Liver (tissue), 9 donors: ENCODE results near the gene SNRK. TPM values are rescaled to one million over a fixed set of nuclear protein-coding genes. Genes with fewer than 3 reads are reported as not detected.

Source experiments
- DNase-seq: peaks from one replicate; pipeline ENCODE4 v3.0.0-alpha.2; 2017; ENCODE audit warnings: low spot score
- H3K27ac ChIP-seq, 2 donors: one replicate each; pipeline ENCODE4 v1.7.0; 2013; ENCODE audit warnings: inconsistent platforms in 2 of 2, low read length in 2 of 2, control low read depth in 1 of 2, low read depth in 1 of 2, mild to moderate bottlenecking in 1 of 2
- H3K27me3 ChIP-seq, 4 donors: one replicate each; pipeline versions ENCODE4 v1.6.1 to v1.7.0; 2013; ENCODE audit warnings: low read length in 3 of 4, inconsistent platforms in 1 of 4, mild to moderate bottlenecking in 1 of 4, moderate library complexity in 1 of 4; ENCODE audit not compliant: control insufficient read depth in 4 of 4, insufficient read depth in 4 of 4
- H3K36me3 ChIP-seq, 4 donors: one replicate each; pipeline versions ENCODE4 v1.6.1 to v1.7.0; 2013; ENCODE audit warnings: low read length in 3 of 4, mild to moderate bottlenecking in 3 of 4, low read depth in 1 of 4, moderate library complexity in 1 of 4; ENCODE audit not compliant: control insufficient read depth in 4 of 4, insufficient read depth in 3 of 4
- H3K4me1 ChIP-seq, 4 donors: one replicate each; pipeline versions ENCODE4 v1.6.1 to v1.7.0; 2013; ENCODE audit warnings: low read length in 3 of 4, mild to moderate bottlenecking in 3 of 4, moderate library complexity in 1 of 4; ENCODE audit not compliant: control insufficient read depth in 4 of 4, insufficient read depth in 4 of 4
- H3K4me3 ChIP-seq, 3 donors: one replicate each; pipeline versions ENCODE4 v1.6.1 to v1.7.0; 2013; ENCODE audit warnings: low read length in 3 of 3, control low read depth in 1 of 3, low read depth in 1 of 3, mild to moderate bottlenecking in 1 of 3
- H3K9ac ChIP-seq, 2 donors: one replicate each; pipeline ENCODE4 v1.7.0; 2013; ENCODE audit warnings: low read length in 2 of 2, mild to moderate bottlenecking in 2 of 2, moderate library complexity in 2 of 2, control low read depth in 1 of 2, low read depth in 1 of 2
- H3K9me3 ChIP-seq, 4 donors: one replicate each; pipeline versions ENCODE4 v1.6.1 to v1.7.0; 2013; ENCODE audit warnings: low read length in 3 of 4; ENCODE audit not compliant: control insufficient read depth in 4 of 4
- ATF3 ChIP-seq: IDR thresholded peaks from 2 replicates; pipeline ENCODE4 v1.6.1; 2016; ENCODE audit warnings: antibody characterized with exemption
- CTCF ChIP-seq: fragments of 150-350 bp; IDR thresholded peaks from 2 replicates; pipeline ENCODE4 v1.5.1; 2017; ENCODE audit warnings: improper control_type of control experiment, low read depth, low read length; ENCODE audit not compliant: missing input control
- EGR1 ChIP-seq, 2 donors: IDR thresholded peaks; 2 replicates each; pipeline ENCODE4 v1.6.1; 2016 to 2018; ENCODE audit warnings: antibody characterized with exemption in 2 of 2, low read depth in 2 of 2
- FOXA1 ChIP-seq: IDR thresholded peaks from 2 replicates; pipeline ENCODE4 v1.6.1; 2016; ENCODE audit warnings: antibody characterized with exemption
- FOXA2 ChIP-seq: IDR thresholded peaks from 2 replicates; pipeline ENCODE4 v1.6.1; 2016; ENCODE audit warnings: antibody characterized with exemption
- GABPA ChIP-seq, 2 donors: IDR thresholded peaks in 1 of 2; conservative IDR thresholded peaks in 1 of 2; 2 replicates each; pipeline ENCODE4 v1.6.1; 2016; ENCODE audit warnings: antibody characterized with exemption in 2 of 2, mild to moderate bottlenecking in 1 of 2, moderate library complexity in 1 of 2
- JUND ChIP-seq, 2 donors: IDR thresholded peaks; 2 replicates each; pipeline ENCODE4 v1.6.1; 2016; ENCODE audit warnings: antibody characterized with exemption in 2 of 2
- MAX ChIP-seq: IDR thresholded peaks from 2 replicates; pipeline ENCODE4 v1.6.1; 2016; ENCODE audit warnings: antibody characterized with exemption
- NR2F2 ChIP-seq: IDR thresholded peaks from 2 replicates; pipeline ENCODE4 v1.6.1; 2016; ENCODE audit warnings: antibody characterized with exemption
- RAD21 ChIP-seq, 2 donors: IDR thresholded peaks; 2 replicates each; pipeline ENCODE4 v1.6.1; 2016; ENCODE audit warnings: antibody characterized with exemption in 2 of 2, mild to moderate bottlenecking in 2 of 2
- REST ChIP-seq: IDR thresholded peaks from 2 replicates; pipeline ENCODE4 v1.6.1; 2016; ENCODE audit warnings: antibody characterized with exemption, mild to moderate bottlenecking
- RXRA ChIP-seq, 2 donors: IDR thresholded peaks; 2 replicates each; pipeline ENCODE4 v1.6.1; 2017 to 2018; ENCODE audit warnings: antibody characterized with exemption in 2 of 2, mild to moderate bottlenecking in 1 of 2
- SP1 ChIP-seq: IDR thresholded peaks from 2 replicates; pipeline ENCODE4 v1.6.1; 2018; ENCODE audit warnings: antibody characterized with exemption, mild to moderate bottlenecking
- TAF1 ChIP-seq: conservative IDR thresholded peaks from 2 replicates; pipeline ENCODE4 v1.6.1; 2016; ENCODE audit warnings: antibody characterized with exemption, mild to moderate bottlenecking
- YY1 ChIP-seq: IDR thresholded peaks from 2 replicates; pipeline ENCODE4 v1.6.1; 2016; ENCODE audit warnings: antibody characterized with exemption, mild to moderate bottlenecking
- ZBTB33 ChIP-seq: IDR thresholded peaks from 2 replicates; pipeline ENCODE4 v1.6.1; 2016; ENCODE audit warnings: antibody characterized with exemption
- WGBS: extraction: QIAGEN DNeasy Blood & Tissue Kit; methylation state at CpG from one replicate; pipeline ENCODE4 v1.1.7; 2013; 5-methylcytosine and 5-hydroxymethylcytosine counted together
- polyA plus RNA-seq, 2 donors: library from polyadenylated mRNA; stranded (reverse) in 1 of 2; unstranded in 1 of 2; fragments of 200-250 nt in 1 of 2; fragments of >200 nt in 1 of 2; fragmentation: Nextera tagmentation in 1 of 2; extraction: Ambion mirVana in 1 of 2; gene quantifications; one replicate each; pipeline versions ENCODE4 v1.2.1 to v1.2.3, GENCODE V29; 2013 to 2015
- total RNA-seq, 2 donors: library from RNA; depleted of rRNA; stranded (reverse); fragments of >200 nt; gene quantifications; one replicate each; pipeline ENCODE4 v1.2.3, GENCODE V29; 2014
- donor health status: healthy.
- donor health status: healthy.
- donor health status: healthy.
- donor health status: healthy.
- donor health status: healthy.

Gene SNRK
- total and polyA plus RNA-seq, 4 donors, result 5.8 to 28.5 (median 14.6) TPM

- no peak overlapping the region for H3K9ac ChIP-seq
- H3K27ac ChIP-seq, result no peak overlapping the region
- peaks cover 0 to 28% (median 13%) of the 10 kb centered on the region in 4 donors for H3K36me3 ChIP-seq
- TF ChIP-seq EGR1 (IDR thresholded peaks at IDR 0.05; ENCODE audit: low read depth in 2 of 2), result no peak
- TF ChIP-seq CTCF, result no peak
- TF ChIP-seq MAX, result no peak
- no peak for TF ChIP-seq YY1
- no peak for TF ChIP-seq NR2F2
- no peak for TF ChIP-seq REST
- TF ChIP-seq RXRA (IDR thresholded peaks at IDR 0.05), result no peak
- TF ChIP-seq GABPA (IDR thresholded peaks at IDR 0.05 in 1 of 2, conservative IDR thresholded peaks at IDR 0.05 in 1 of 2), result no peak
- H3K4me1 ChIP-seq, result peaks cover 4 to 13% (median 9%) of the 10 kb centered on the region in 4 donors
- no peak for DNase-seq
- H3K27me3 ChIP-seq, result no peaks in the 10 kb centered on the region
- H3K4me3 ChIP-seq, result no peak overlapping the region
- 90% methylated on average over 4 of the region's 4 CpGs for WGBS
- H3K9me3 ChIP-seq, result peaks cover 0 to 4% (median 3%) of the 10 kb centered on the region in 4 donors
Observed at GRCh38 chr3:43331381-43331780, 45.0 kb downstream of the SNRK start.

GRCh38 chr3:43334976-43335375, 48.6 kb downstream of the SNRK start:
- Histone ChIP-seq H3K9me3 (peaks cover 6 to 16% (median 11%) of the 10 kb centered on the region in 4 donors), H3K4me3 (no peak overlapping the region), H3K4me1 (peaks cover 0 to 2% (median under 1%) of the 10 kb centered on the region in 4 donors), H3K27me3 (no peaks in the 10 kb centered on the region), H3K27ac (no peak overlapping the region), H3K9ac (no peak overlapping the region), H3K36me3 (peaks cover 2 to 49% (median 35%) of the 10 kb centered on the region in 4 donors)
- no peak for DNase-seq
- WGBS, result 85% methylated on average over 1 of the region's 1 CpG
- TF ChIP-seq REST, result no peak
- TF ChIP-seq FOXA2, result no peak
- no peak for TF ChIP-seq JUND (IDR thresholded peaks at IDR 0.05)
- no peak for TF ChIP-seq CTCF
- TF ChIP-seq EGR1 (IDR thresholded peaks at IDR 0.05; ENCODE audit: low read depth in 2 of 2), result no peak
- TF ChIP-seq NR2F2, result no peak
- no peak for TF ChIP-seq GABPA (IDR thresholded peaks at IDR 0.05 in 1 of 2, conservative IDR thresholded peaks at IDR 0.05 in 1 of 2)
- no peak for TF ChIP-seq ZBTB33
- TF ChIP-seq TAF1, result no peak
- no peak for TF ChIP-seq SP1
- TF ChIP-seq ATF3, result no peak
- TF ChIP-seq YY1, result no peak
- TF ChIP-seq RAD21 (IDR thresholded peaks at IDR 0.05), result no peak
- no peak for TF ChIP-seq RXRA (IDR thresholded peaks at IDR 0.05)
- no peak for TF ChIP-seq FOXA1
